ENCODE measurements around the gene CFAP74.
A peak's percentile ranks its signal among the peaks of the same experiment; 100 is the strongest.

CFAP74 gene

DNA sequence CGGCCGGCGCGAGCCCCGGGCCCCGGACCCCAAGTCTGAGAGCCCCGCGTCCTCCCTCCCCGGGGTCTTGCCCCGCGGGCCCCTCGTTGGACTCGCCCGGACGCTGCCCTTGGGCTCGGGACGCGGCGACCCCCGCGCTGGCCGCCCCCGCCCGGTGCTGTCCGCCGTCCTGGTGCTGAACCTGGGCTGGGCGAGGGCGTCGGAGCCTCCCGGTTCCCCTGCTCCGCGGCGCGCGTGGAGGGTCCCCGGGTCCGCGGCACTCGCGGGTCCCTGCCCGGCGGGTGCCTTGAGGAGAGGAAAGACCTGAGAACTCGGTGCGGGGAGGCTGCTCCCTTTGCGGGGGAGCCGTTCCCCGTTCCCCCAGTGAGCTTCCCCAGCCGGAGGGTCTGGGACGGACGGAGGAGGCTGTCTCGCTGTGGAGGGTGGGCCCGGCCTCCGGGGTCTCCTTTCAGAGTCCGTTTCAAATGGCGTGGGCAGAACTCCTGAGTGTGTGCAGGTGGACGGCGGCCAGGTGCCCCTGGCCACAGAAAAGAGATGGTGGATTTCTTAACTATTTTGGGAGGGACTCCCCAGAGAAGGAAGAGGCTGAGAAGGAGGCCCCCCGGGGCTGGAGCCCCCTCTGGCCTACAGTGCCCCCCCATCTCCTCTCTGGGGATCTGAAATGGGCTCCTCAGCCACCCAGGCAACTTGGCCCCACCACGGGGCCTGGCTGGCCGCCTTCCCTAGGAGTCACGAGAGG lies 16.2 kb upstream of the CFAP74 start:
- DNase-seq (no peak), ATAC-seq (replicated peaks) (peak in 1 of 2 donors; percentile 14)
- Mint-ChIP-seq H3K27me3 (peaks cover 83 to 89% of the 10 kb centered on the region in 2 donors), H3K4me3 (peak overlapping the region in 1 of 2 donors; percentile 17), H3K36me3 (peaks cover 0 to 2% of the 10 kb centered on the region in 2 donors), H3K27ac (no peak overlapping the region), H3K9me3 (no peaks in the 10 kb centered on the region), H3K4me1 (peaks cover 3 to 13% of the 10 kb centered on the region in 2 donors)

DNA sequence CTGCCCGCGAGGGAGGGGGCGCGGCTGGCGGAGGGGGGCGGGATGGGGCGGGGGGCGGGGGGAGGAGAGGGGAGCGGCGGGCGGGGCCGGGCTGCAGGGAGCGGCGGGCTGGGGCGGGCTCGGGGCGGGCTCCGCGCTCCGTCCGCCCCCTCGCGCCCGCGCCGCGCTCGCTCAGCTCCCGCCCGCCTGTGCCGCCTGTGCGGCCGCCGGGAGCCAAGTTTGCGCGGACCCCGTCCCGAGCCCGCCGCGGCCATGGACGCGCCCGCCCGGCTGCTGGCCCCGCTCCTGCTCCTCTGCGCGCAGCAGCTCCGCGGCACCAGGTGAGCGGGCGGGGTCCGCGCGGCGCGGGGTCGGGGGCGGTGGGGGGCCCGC lies 15.6 kb upstream of the CFAP74 start, which contains the start of gene GABRD:
Gene GABRD, plus strand, starts transcription at position 174 of the 372 bp plus-strand sequence. Its CDS starts 79 bp downstream, at position 253.
- peaks cover 84 to 88% of the 10 kb centered on the region in 2 donors for H3K27me3 Mint-ChIP-seq
- H3K9me3 Mint-ChIP-seq: no peaks in the 10 kb centered on the region
- peak within 1 kb of the TSS; percentile 46 to 79 for H3K4me3 Mint-ChIP-seq
- DNase-seq: no peak
- peak; percentile 27 to 55 for ATAC-seq (replicated peaks)
- peaks cover 3 to 13% of the 10 kb centered on the region in 2 donors for H3K4me1 Mint-ChIP-seq
- no peak within 1 kb of the TSS for H3K27ac Mint-ChIP-seq
- peaks cover 0 to 2% of the 10 kb centered on the region in 2 donors for H3K36me3 Mint-ChIP-seq

DNA sequence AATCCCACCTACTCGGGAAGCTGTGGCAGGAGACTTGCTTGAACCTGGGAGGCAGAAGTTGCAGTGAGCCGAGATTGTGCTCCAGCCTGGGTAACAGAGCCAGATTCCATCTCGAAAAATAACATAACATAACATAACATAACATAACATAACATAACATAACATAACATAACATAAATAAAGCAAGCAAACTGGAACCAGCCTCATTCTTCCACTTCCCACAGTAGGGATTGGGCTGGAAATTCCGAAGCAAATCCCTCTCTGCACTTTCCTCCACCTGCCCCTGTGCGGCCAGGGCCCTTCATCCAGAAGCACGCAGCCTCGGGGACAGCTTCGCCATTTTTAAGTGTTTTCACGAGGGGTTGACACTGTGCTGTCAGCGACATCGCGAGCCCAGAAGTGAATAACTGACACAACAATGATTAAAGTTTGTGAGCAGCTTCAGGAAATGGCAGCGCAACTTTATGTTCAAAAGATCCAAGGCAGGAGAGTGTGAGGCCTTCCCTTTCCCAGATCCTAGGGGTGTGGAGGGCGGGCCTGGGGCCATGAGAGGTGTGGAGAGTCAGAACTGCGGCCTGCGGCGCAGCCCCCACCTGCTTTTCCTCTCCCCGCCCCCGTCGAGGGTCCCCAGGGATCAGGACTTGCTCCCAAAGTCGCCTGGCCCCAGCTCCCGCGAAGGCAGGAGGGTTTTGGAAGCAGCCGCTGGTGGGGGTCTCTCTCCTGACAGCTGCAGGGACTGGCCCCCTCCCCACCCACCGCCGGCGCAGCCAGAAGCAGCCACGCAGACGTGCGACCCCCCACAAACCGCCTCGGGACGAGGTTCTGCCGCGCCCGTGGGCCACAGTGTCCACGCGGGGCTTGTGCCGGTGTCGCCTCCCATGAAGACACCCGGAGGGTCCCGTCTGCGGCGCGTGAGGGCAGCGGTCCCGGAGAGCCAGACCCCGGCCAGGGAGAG lies 14.9 kb upstream of the CFAP74 start:
- Mint-ChIP-seq H3K9me3 (no peaks in the 10 kb centered on the region), H3K27me3 (peaks cover 83 to 85% of the 10 kb centered on the region in 2 donors), H3K36me3 (peaks cover 0 to 2% of the 10 kb centered on the region in 2 donors), H3K27ac (no peak overlapping the region), H3K4me3 (peak overlapping the region; percentile 46 to 79), H3K4me1 (peaks cover 3 to 13% of the 10 kb centered on the region in 2 donors)
- DNase-seq (no peak), ATAC-seq (replicated peaks) (no peak)

DNA sequence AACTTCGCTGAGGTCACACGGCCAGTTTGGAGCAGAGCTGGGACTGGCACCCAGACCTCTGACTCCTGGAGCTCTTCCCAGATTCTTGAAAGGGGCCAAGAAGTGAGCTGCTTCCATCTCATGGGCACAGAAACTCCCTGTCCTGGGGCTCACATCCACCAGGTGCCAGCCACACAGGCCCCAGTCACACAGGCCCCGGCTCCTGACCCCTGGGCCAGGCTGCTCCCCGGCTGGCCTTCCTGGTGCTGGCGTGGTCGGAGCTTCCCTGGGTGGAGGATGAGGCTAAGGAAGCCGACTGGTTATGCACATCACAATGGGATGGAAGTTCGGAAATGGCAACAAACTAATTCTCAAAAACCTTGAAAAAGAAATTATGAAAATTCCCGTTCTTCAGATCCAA lies 12.5 kb upstream of the CFAP74 start:
- Mint-ChIP-seq H3K27me3 (peaks cover 59 to 68% of the 10 kb centered on the region in 2 donors), H3K4me3 (no peak overlapping the region), H3K36me3 (peaks cover 0 to 2% of the 10 kb centered on the region in 2 donors), H3K4me1 (peaks cover 3 to 13% of the 10 kb centered on the region in 2 donors), H3K27ac (no peak overlapping the region), H3K9me3 (no peaks in the 10 kb centered on the region)
- ATAC-seq (replicated peaks): no peak
- DNase-seq: no peak

DNA sequence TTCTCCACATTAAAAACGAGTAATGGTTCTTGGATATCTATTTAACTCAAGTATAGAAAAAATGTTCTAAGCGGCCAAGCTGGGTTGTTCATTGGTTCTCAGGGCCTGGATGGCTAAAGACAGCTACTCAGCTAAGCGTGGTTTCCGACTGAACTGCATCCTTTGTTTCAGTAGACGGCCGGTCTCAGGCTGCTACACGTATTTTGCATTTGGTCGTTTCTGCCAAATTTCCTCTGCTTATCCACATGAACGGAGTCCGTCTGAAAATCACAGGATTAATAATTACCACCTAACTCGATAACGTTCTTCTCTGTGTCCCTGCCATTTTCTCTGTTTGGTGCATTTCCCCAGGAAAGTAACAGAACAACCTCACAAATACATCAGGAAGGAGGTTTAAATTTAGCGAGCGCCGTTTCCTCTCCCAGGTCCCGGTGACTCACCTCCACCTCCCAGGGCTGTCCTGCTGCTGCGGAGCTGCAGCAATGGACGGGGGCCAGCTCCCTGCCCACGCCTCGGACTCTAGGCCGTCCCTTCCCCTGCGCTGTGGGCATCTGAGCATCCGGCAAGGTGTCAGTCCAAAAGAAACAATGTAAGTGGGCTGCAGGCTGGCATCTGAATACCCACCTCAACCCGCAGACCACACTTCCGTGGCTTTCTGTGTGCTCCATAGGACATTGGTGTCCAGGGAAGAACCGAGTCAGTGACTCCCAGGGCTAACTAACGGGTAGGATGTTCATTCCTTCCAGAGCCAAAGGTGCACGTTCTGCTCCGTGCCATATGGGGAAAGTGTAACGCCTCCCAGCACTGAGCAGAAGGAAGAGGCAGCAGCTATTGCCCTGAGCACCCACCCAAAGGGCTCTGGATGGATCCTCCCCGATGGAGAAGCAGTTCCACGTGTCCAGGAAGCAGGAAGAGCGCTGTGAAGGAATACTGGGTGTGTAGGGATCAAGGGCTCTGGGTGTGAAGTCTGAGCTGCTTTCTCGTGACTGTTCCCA lies 11.5 kb upstream of the CFAP74 start:
- Mint-ChIP-seq H3K27ac (no peak overlapping the region), H3K36me3 (peaks cover 0 to 2% of the 10 kb centered on the region in 2 donors), H3K4me3 (no peak overlapping the region), H3K9me3 (no peaks in the 10 kb centered on the region), H3K4me1 (peaks cover 3 to 10% of the 10 kb centered on the region in 2 donors), H3K27me3 (peaks cover 50 to 67% of the 10 kb centered on the region in 2 donors)
- ATAC-seq (replicated peaks): no peak
- no peak for DNase-seq

DNA sequence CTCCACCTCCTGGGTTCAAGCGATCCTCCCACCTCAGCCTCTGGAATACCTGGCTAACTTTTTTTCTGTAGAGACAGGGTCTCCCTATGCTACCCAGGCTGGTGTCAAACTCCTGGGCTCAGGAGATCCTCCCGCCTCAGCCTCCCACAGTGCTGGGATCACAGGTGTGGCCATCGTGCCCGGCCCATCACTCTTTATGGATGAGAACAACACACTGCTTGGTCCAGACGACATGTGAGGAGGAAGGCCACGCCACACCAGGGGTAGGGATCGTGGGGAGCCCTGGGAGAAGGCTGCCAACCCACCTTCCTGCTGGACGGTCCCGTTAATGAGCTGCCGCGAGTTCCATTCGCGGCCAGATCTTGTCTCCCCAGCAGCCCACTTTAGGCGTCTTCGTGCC lies 10.6 kb upstream of the CFAP74 start:
- H3K36me3 Mint-ChIP-seq: peaks cover 0 to 2% of the 10 kb centered on the region in 2 donors
- no peak for DNase-seq
- H3K4me1 Mint-ChIP-seq: peaks cover 3 to 5% of the 10 kb centered on the region in 2 donors
- H3K27ac Mint-ChIP-seq: no peak overlapping the region
- no peak overlapping the region for H3K4me3 Mint-ChIP-seq
- ATAC-seq (replicated peaks): no peak
- no peaks in the 10 kb centered on the region for H3K9me3 Mint-ChIP-seq
- H3K27me3 Mint-ChIP-seq: peaks cover 52 to 67% of the 10 kb centered on the region in 2 donors

DNA sequence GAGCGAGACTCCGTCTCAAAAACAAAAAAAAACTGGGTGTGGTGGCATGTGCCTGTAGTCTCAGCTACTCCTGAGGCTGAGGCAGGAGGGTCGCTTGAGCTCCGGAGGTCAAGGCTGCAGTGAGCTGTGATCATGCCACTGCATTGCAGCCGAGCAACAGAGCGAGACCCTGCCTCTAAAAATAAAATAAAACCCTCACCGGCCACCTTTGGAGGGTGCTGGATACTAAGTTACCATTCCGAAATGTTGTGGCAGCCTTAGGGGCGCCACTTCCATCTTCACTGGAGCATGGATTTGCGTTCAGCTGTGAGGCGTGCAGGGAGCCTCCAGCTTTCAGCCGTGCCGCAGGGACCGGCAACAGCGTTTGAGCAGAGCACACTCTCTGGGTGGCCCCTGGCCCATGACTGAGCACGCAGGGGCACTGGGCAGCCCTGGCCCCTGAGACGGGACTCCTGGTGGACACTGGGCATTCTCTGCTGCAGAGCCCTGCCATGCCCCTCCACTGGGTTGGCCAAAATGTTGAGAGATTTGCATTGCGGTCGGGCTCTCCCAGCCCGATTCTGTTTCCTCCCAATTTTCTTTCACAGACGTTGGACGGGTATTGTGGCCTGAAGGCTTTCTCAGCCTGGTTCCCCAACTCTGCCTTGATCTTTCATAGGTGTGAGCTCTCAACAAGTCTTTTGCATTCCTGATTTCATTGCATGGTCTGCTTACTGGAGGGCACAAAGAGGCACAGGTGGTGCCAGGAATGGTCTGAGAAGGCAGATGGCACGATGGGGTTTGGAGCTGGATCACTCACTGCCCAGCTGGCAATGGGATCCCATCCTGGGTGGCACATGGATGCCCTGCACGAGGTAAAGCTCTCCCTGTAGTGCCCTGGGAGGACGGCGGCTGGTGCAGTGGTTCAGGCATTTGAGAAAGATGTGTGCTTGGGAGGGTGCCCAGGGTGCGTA lies 5.8 kb upstream of the CFAP74 start:
- Mint-ChIP-seq H3K27ac (no peak overlapping the region), H3K36me3 (no peaks in the 10 kb centered on the region), H3K27me3 (peaks cover 30 to 50% of the 10 kb centered on the region in 2 donors)

DNA sequence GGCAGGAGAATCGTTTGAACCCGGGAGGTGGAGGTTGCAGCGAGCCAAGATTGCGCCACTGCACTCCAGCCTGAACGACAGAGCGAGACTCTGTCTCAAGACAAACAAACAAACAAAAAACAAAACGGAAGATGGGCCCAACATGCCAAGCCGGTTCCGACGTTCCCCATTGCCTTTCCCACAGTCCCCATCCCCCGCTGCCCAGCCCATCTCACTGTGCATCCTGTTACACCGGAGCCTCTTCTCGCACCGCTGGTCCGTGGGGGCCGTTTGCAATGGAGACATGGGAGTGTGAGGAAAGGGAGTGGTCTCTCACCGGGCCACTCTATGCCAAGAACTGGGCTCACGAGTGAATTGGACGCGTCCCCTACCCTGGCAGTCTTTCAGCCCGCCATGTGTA lies 1.3 kb upstream of the CFAP74 start:
- Mint-ChIP-seq H3K27ac (no peak overlapping the region), H3K27me3 (peaks cover 47 to 58% of the 10 kb centered on the region in 2 donors), H3K4me1 (no peaks in the 10 kb centered on the region), H3K9me3 (no peaks in the 10 kb centered on the region), H3K36me3 (no peaks in the 10 kb centered on the region), H3K4me3 (no peak overlapping the region)
- DNase-seq (no peak), ATAC-seq (replicated peaks) (no peak)

More for the DNA sequence above, 5.8 kb upstream of the CFAP74 start:
- no peak for DNase-seq
- ATAC-seq (replicated peaks): no peak
- Mint-ChIP-seq H3K4me1 (no peaks in the 10 kb centered on the region), H3K4me3 (no peak overlapping the region), H3K9me3 (no peaks in the 10 kb centered on the region)

DNA sequence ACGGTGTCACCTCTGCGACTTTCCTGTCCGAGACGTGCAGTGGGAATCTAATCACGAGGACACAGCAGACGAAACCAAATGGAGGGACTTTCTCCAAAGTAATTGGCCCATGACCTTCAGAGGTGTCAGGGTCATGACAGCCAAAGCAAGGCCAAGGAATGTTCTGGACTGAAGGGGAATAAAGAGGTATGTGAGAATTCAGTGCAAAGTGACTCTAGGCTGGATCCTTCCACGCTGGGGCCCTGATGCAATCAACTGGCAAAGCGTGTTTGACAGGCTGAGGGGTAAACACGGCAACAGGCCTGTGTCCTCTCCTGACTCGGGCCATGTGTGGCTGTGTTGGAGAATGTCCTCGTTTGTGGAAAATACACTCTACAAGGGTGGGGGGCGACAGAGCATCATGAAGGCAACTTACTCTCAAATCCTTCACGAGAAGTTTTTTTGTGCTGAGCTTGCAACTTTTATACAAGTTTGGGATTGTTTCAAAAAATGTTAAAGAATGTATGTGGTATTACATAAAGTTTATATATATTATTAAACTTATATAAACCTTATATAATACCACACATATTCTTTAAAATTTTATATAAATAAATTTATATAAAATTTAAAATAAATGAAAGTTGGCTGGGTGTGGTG lies 1.7 kb downstream of the CFAP74 start:
- Mint-ChIP-seq H3K27ac (no peak overlapping the region), H3K9me3 (no peaks in the 10 kb centered on the region), H3K4me1 (no peaks in the 10 kb centered on the region), H3K36me3 (no peaks in the 10 kb centered on the region), H3K27me3 (peaks cover 53 to 78% of the 10 kb centered on the region in 2 donors), H3K4me3 (no peak overlapping the region)
- no peak for ATAC-seq (replicated peaks)
- no peak for DNase-seq

DNA sequence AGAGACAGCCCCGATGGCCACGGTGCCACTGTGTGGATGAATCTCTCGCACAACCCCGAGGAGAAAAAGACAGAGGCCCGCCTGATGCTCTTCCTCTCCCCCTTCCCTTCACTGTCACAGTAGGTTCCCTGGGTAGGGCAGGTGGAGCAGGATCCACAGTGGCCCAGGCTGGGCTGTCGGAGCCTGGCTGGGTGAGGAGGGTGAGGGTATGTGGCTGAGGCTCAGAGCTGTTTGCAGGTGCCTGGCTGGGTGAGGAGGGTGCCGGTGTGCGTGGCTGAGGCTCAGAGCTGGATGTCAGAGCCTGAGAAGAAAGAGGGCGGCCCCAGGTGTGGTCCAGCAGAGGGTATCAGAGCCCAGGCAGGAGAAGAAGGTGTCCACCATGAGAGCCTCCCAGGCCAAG lies 2.7 kb downstream of the CFAP74 start:
- Mint-ChIP-seq H3K27ac (no peak overlapping the region), H3K36me3 (no peaks in the 10 kb centered on the region), H3K27me3 (peaks cover 53 to 69% of the 10 kb centered on the region in 2 donors), H3K9me3 (no peaks in the 10 kb centered on the region), H3K4me3 (no peak overlapping the region), H3K4me1 (peaks cover 0 to 3% of the 10 kb centered on the region in 2 donors)
- no peak for DNase-seq
- ATAC-seq (replicated peaks): no peak

DNA sequence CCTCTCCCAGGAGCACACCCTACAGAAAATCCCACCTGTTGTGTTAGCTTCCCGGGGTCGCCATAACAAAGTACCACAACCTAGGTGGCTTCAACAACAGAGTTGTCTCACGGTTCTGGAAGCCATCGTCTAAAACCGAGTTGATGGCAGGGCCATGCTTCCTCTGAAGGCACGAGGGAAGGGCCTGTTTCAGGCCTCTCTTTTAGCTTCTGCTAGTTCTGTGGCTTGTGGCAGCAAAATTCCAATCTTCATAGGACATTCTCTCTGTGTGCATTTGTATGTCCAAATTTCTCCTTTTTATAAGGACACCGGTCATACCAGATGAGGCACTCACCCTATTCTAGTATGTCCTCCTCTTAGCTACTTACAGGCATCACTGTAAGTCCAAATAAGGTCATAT lies 3.2 kb downstream of the CFAP74 start:
- Mint-ChIP-seq H3K27me3 (peaks cover 50 to 65% of the 10 kb centered on the region in 2 donors), H3K9me3 (no peaks in the 10 kb centered on the region), H3K4me3 (no peak overlapping the region), H3K4me1 (peaks cover 0 to 3% of the 10 kb centered on the region in 2 donors), H3K36me3 (no peaks in the 10 kb centered on the region), H3K27ac (no peak overlapping the region)
- ATAC-seq (replicated peaks): no peak
- no peak for DNase-seq

DNA sequence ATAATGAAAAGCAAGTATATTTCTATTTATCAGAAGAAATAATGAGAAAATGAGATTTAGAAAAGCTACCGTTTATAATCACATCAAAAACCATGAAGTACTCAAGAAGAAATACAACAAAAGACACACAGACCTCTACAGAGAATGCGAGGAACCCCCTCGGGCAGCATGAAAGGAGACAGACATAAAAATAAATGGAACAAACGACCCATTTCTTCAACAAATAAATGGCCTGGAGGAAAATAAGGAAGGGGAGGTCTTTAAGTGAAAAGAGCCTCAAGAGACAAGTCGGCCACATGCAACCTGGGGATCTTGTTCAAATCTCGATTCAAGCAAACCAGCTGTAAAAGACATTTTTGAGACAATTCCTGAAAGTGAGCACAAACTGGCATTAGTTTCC lies 6.0 kb downstream of the CFAP74 start:
- ATAC-seq (replicated peaks): no peak
- Mint-ChIP-seq H3K4me3 (no peak overlapping the region), H3K4me1 (peaks cover 0 to 3% of the 10 kb centered on the region in 2 donors), H3K9me3 (no peaks in the 10 kb centered on the region), H3K36me3 (no peaks in the 10 kb centered on the region), H3K27me3 (peaks cover 42 to 54% of the 10 kb centered on the region in 2 donors), H3K27ac (no peak overlapping the region)
- no peak for DNase-seq
